Measurements from ENCODE around the gene MYBPC1.

DNA sequence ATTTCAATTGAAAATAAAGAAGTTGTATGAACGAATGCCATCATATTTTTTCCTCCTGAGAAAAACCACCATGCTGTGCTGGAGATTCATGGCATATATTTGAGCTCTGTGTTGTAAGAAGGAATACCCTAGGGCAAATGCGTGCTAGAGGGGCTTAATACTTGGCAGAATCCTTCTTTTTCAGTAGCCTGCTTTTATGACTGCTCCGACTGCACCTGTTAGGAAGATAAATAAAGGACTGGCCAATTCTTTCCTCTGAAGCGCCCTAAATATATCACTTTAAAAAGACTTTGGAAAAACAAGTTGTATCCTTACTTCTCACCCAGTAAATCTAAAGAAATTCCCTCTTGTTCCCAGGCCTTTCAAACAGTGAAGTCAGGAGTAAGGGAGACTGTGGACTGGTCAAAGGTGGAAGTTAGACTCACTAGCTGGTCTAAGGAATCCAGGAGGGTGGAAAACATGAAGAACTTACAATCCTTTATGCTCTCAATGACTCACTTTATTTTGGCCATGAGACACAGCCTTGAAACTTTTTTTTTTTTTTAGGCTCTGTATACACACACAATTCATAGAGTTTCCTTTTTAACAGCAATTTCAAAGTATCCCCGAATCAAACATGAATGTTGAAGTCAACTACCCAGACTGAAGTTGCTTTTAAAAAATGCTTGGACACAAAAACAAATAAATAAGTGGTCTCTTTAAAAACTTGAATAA lies 5.2 kb downstream of the MYBPC1 start:
- TF ChIP-seq, protein P1, sequence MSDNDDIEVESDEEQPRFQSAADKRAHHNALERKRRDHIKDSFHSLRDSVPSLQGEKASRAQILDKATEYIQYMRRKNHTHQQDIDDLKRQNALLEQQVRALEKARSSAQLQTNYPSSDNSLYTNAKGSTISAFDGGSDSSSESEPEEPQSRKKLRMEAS (IDR thresholded peaks at IDR 0.05; ENCODE audit: low read depth, low read length) = no peak
- TF ChIP-seq POLR2A (IDR thresholded peaks at IDR 0.05; ENCODE audit: extremely low read depth, insufficient read length) = no peak
- TF ChIP-seq, protein P2, sequence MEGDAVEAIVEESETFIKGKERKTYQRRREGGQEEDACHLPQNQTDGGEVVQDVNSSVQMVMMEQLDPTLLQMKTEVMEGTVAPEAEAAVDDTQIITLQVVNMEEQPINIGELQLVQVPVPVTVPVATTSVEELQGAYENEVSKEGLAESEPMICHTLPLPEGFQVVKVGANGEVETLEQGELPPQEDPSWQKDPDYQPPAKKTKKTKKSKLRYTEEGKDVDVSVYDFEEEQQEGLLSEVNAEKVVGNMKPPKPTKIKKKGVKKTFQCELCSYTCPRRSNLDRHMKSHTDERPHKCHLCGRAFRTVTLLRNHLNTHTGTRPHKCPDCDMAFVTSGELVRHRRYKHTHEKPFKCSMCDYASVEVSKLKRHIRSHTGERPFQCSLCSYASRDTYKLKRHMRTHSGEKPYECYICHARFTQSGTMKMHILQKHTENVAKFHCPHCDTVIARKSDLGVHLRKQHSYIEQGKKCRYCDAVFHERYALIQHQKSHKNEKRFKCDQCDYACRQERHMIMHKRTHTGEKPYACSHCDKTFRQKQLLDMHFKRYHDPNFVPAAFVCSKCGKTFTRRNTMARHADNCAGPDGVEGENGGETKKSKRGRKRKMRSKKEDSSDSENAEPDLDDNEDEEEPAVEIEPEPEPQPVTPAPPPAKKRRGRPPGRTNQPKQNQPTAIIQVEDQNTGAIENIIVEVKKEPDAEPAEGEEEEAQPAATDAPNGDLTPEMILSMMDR (IDR thresholded peaks at IDR 0.05; ENCODE audit: low read depth, low read length) = no peak
